ENCODE measurements around the gene LMO2.
"Not testable (repeated sequence)": the region's sequence is repeated elsewhere in the genome, so short reads cannot be mapped to it uniquely, and the experiment has no call there.

Gene LMO2

GRCh38 chr11:33829430-33830141 lies 62.3 kb downstream of the LMO2 start:
- Histone ChIP-seq H3K27me3 (replicated peaks; ENCODE audit: control insufficient read depth, insufficient read depth, low read length) (peaks cover 21% of the 10 kb centered on the region), H3K9me3 (ENCODE audit: control insufficient read depth, low read length) (no peaks in the 10 kb centered on the region), H3K4me1 (ENCODE audit: control insufficient read depth, insufficient read depth, low read length) (peaks cover 12% of the 10 kb centered on the region), H3K4me3 (ENCODE audit: low read length) (peak overlapping the region; percentile 81), H3K36me3 (ENCODE audit: control insufficient read depth, insufficient read depth, low read length, severe bottlenecking) (no peaks in the 10 kb centered on the region), H3K9ac (ENCODE audit: low read length) (peak overlapping the region; percentile 40)
- DNase-seq (ENCODE audit: low read depth), result peak; percentile 87

DNA sequence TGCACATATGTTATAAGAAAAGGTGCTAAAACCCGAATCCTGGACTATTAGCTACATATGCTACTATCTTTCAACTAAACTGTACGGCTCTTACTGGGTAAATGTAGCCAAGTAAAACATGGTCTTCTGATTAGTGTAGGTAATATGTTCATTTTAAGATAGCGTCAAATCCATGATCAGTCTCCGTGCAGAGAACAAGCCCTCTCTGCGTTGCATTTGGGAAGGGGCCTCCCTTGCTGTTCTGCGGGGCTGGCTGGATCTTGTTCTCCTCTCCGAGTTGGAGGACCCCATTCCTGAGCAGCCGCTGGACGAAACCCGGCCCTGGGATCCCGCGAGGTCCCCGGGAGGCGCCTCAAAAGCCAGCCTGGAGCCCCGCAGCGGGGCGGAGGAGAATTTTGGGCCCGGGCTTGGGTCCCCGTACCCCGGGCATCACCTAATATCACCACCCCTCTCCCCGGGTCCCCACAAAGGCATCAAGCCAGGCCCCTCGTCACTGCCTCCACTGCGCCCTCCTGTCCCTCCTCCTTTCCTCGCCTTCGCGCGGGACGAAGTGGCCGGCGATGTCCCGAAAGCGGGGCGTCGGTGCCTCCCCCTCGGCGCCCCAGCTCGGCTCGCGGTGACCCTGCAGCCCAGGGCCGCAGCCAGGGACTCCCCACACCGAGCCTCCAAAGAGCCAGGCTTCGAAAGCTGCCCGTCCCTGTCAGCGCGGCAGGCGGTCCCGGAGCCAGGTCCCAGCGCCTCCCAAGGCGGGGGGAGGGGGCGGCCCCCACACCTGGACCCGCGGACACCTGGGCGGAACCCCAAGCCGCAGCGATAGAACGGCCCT lies 63.1 kb downstream of the LMO2 start:
- DNase-seq (ENCODE audit: low read depth), result peak; percentile 19

GRCh38 chr11:33827206-33827605 lies 64.7 kb downstream of the LMO2 start:
- Histone ChIP-seq H3K4me1 (ENCODE audit: control insufficient read depth, insufficient read depth, low read length) (peaks cover 12% of the 10 kb centered on the region), H3K4me3 (ENCODE audit: low read length) (no peak overlapping the region), H3K36me3 (ENCODE audit: control insufficient read depth, insufficient read depth, low read length, severe bottlenecking) (no peaks in the 10 kb centered on the region), H3K9ac (ENCODE audit: low read length) (no peak overlapping the region), H3K27me3 (replicated peaks; ENCODE audit: control insufficient read depth, insufficient read depth, low read length) (peaks cover 16% of the 10 kb centered on the region), H3K9me3 (ENCODE audit: control insufficient read depth, low read length) (no peaks in the 10 kb centered on the region)
- DNase-seq (ENCODE audit: low read depth), result no peak

More for the DNA sequence above, 63.1 kb downstream of the LMO2 start:
- H3K9ac ChIP-seq (ENCODE audit: low read length), result peak overlapping the region; percentile 40
- peaks cover 12% of the 10 kb centered on the region for H3K4me1 ChIP-seq (ENCODE audit: control insufficient read depth, insufficient read depth, low read length)
- no peaks in the 10 kb centered on the region for H3K36me3 ChIP-seq (ENCODE audit: control insufficient read depth, insufficient read depth, low read length, severe bottlenecking)
- H3K27me3 ChIP-seq (replicated peaks; ENCODE audit: control insufficient read depth, insufficient read depth, low read length), result peaks cover 21% of the 10 kb centered on the region
- H3K4me3 ChIP-seq (ENCODE audit: low read length), result peak overlapping the region; percentile 81
- no peaks in the 10 kb centered on the region for H3K9me3 ChIP-seq (ENCODE audit: control insufficient read depth, low read length)

- no peak overlapping the region for H3K9ac ChIP-seq (ENCODE audit: low read length)
- H3K9me3 ChIP-seq (ENCODE audit: control insufficient read depth, low read length), result no peaks in the 10 kb centered on the region
- peaks cover 10% of the 10 kb centered on the region for H3K4me1 ChIP-seq (ENCODE audit: control insufficient read depth, insufficient read depth, low read length)
- no peaks in the 10 kb centered on the region for H3K36me3 ChIP-seq (ENCODE audit: control insufficient read depth, insufficient read depth, low read length, severe bottlenecking)
- DNase-seq (ENCODE audit: low read depth), result no peak
- peaks cover 28% of the 10 kb centered on the region for H3K27me3 ChIP-seq (replicated peaks; ENCODE audit: control insufficient read depth, insufficient read depth, low read length)
- no peak overlapping the region for H3K4me3 ChIP-seq (ENCODE audit: low read length)
Measured at GRCh38 chr11:33825854-33826560, 65.9 kb downstream of the LMO2 start.

GRCh38 chr11:33822981-33823380 lies 68.9 kb downstream of the LMO2 start:
- H3K4me3 ChIP-seq (ENCODE audit: low read length); H3K4me1 ChIP-seq (ENCODE audit: control insufficient read depth, insufficient read depth, low read length); H3K9me3 ChIP-seq (ENCODE audit: control insufficient read depth, low read length); H3K36me3 ChIP-seq (ENCODE audit: control insufficient read depth, insufficient read depth, low read length, severe bottlenecking); DNase-seq (ENCODE audit: low read depth); H3K9ac ChIP-seq (ENCODE audit: low read length): not testable (repeated sequence)
- H3K27me3 ChIP-seq (replicated peaks; ENCODE audit: control insufficient read depth, insufficient read depth, low read length), result peaks cover 45% of the 10 kb centered on the region

GRCh38 chr11:33819278-33820035 lies 72.4 kb downstream of the LMO2 start:
- H3K27me3 ChIP-seq (replicated peaks; ENCODE audit: control insufficient read depth, insufficient read depth, low read length), result peaks cover 74% of the 10 kb centered on the region
- no peaks in the 10 kb centered on the region for H3K9me3 ChIP-seq (ENCODE audit: control insufficient read depth, low read length)
- no peak overlapping the region for H3K4me3 ChIP-seq (ENCODE audit: low read length)
- H3K4me1 ChIP-seq (ENCODE audit: control insufficient read depth, insufficient read depth, low read length), result no peaks in the 10 kb centered on the region
- no peaks in the 10 kb centered on the region for H3K36me3 ChIP-seq (ENCODE audit: control insufficient read depth, insufficient read depth, low read length, severe bottlenecking)
- no peak overlapping the region for H3K9ac ChIP-seq (ENCODE audit: low read length)
- no peak for DNase-seq (ENCODE audit: low read depth)
